ENCODE results near the gene ARHGAP27. TPM values are rescaled to one million over a fixed set of nuclear protein-coding genes. Genes with fewer than 3 reads are reported as not detected.
"Not testable (repeated sequence)": the region's sequence is repeated elsewhere in the genome, so short reads cannot be mapped to it uniquely, and the experiment has no call there.

Gene ARHGAP27
- total RNA-seq, 1 donor from 2014 or later: 26.8 TPM

GRCh38 chr17:45452329-45453224 lies 19.9 kb upstream of the ARHGAP27 start:
- H3K9me3 Mint-ChIP-seq; H3K27ac Mint-ChIP-seq; H3K36me3 Mint-ChIP-seq; H3K4me1 Mint-ChIP-seq (ENCODE audit: unreplicated experiment); DNase-seq (ENCODE audit: extremely low spot score, unreplicated experiment); H3K4me3 Mint-ChIP-seq; H3K27me3 Mint-ChIP-seq: not testable (repeated sequence)

- not testable (repeated sequence) for H3K27me3 Mint-ChIP-seq; H3K36me3 Mint-ChIP-seq; H3K27ac Mint-ChIP-seq; DNase-seq (ENCODE audit: extremely low spot score, unreplicated experiment); H3K4me1 Mint-ChIP-seq (ENCODE audit: unreplicated experiment); H3K9me3 Mint-ChIP-seq; H3K4me3 Mint-ChIP-seq
These were observed 19.0 kb upstream of the ARHGAP27 start for GRCh38 chr17:45451660-45452059.

GRCh38 chr17:45451131-45451530 lies 18.5 kb upstream of the ARHGAP27 start:
- Mint-ChIP-seq H3K27ac (no peak overlapping the region), H3K36me3 (no peaks in the 10 kb centered on the region), H3K9me3 (no peaks in the 10 kb centered on the region), H3K4me3 (no peak overlapping the region), H3K27me3 (no peaks in the 10 kb centered on the region), H3K4me1 (ENCODE audit: unreplicated experiment) (no peaks in the 10 kb centered on the region)
- DNase-seq (ENCODE audit: extremely low spot score, unreplicated experiment): no peak
- TF ChIP-seq CTCF (conservative IDR thresholded peaks at IDR 0.05): no peak

- H3K4me3 Mint-ChIP-seq; H3K27ac Mint-ChIP-seq; H3K4me1 Mint-ChIP-seq (ENCODE audit: unreplicated experiment); H3K9me3 Mint-ChIP-seq; H3K36me3 Mint-ChIP-seq; H3K27me3 Mint-ChIP-seq; DNase-seq (ENCODE audit: extremely low spot score, unreplicated experiment): not testable (repeated sequence)
These were observed 17.1 kb upstream of the ARHGAP27 start for GRCh38 chr17:45449708-45450329.

GRCh38 chr17:45449260-45449659 lies 16.6 kb upstream of the ARHGAP27 start:
- not testable (repeated sequence) for H3K9me3 Mint-ChIP-seq; H3K27me3 Mint-ChIP-seq; H3K27ac Mint-ChIP-seq; H3K4me3 Mint-ChIP-seq; H3K4me1 Mint-ChIP-seq (ENCODE audit: unreplicated experiment); DNase-seq (ENCODE audit: extremely low spot score, unreplicated experiment); H3K36me3 Mint-ChIP-seq

GRCh38 chr17:45448483-45448882 lies 15.8 kb upstream of the ARHGAP27 start:
- not testable (repeated sequence) for H3K4me1 Mint-ChIP-seq (ENCODE audit: unreplicated experiment); H3K4me3 Mint-ChIP-seq; H3K27me3 Mint-ChIP-seq; DNase-seq (ENCODE audit: extremely low spot score, unreplicated experiment); H3K36me3 Mint-ChIP-seq; H3K9me3 Mint-ChIP-seq
- H3K27ac Mint-ChIP-seq: peak overlapping the region; percentile 56

GRCh38 chr17:45448066-45448465 lies 15.4 kb upstream of the ARHGAP27 start:
- not testable (repeated sequence) for H3K27me3 Mint-ChIP-seq; H3K9me3 Mint-ChIP-seq; H3K4me1 Mint-ChIP-seq (ENCODE audit: unreplicated experiment); H3K36me3 Mint-ChIP-seq; H3K4me3 Mint-ChIP-seq; DNase-seq (ENCODE audit: extremely low spot score, unreplicated experiment)
- H3K27ac Mint-ChIP-seq: peak overlapping the region; percentile 56

GRCh38 chr17:45447650-45448049 lies 15.0 kb upstream of the ARHGAP27 start:
- not testable (repeated sequence) for H3K36me3 Mint-ChIP-seq; H3K4me1 Mint-ChIP-seq (ENCODE audit: unreplicated experiment); H3K27me3 Mint-ChIP-seq; H3K4me3 Mint-ChIP-seq; H3K9me3 Mint-ChIP-seq; DNase-seq (ENCODE audit: extremely low spot score, unreplicated experiment)
- peak overlapping the region; percentile 56 for H3K27ac Mint-ChIP-seq

GRCh38 chr17:45446872-45447625 lies 14.4 kb upstream of the ARHGAP27 start:
- not testable (repeated sequence) for H3K9me3 Mint-ChIP-seq; H3K4me3 Mint-ChIP-seq; H3K36me3 Mint-ChIP-seq; H3K27me3 Mint-ChIP-seq; DNase-seq (ENCODE audit: extremely low spot score, unreplicated experiment); H3K27ac Mint-ChIP-seq; H3K4me1 Mint-ChIP-seq (ENCODE audit: unreplicated experiment)

- not testable (repeated sequence) for DNase-seq (ENCODE audit: extremely low spot score, unreplicated experiment); H3K27ac Mint-ChIP-seq; H3K27me3 Mint-ChIP-seq; H3K4me3 Mint-ChIP-seq; H3K9me3 Mint-ChIP-seq; H3K36me3 Mint-ChIP-seq; H3K4me1 Mint-ChIP-seq (ENCODE audit: unreplicated experiment)
These were observed 13.5 kb upstream of the ARHGAP27 start for GRCh38 chr17:45445901-45446743.

GRCh38 chr17:45444856-45445820 lies 12.5 kb upstream of the ARHGAP27 start:
- not testable (repeated sequence) for H3K27ac Mint-ChIP-seq; H3K4me1 Mint-ChIP-seq (ENCODE audit: unreplicated experiment); H3K4me3 Mint-ChIP-seq; H3K27me3 Mint-ChIP-seq; H3K9me3 Mint-ChIP-seq; DNase-seq (ENCODE audit: extremely low spot score, unreplicated experiment); H3K36me3 Mint-ChIP-seq

All from type B pancreatic cell (in vitro differentiated cells).